ENCODE measurements around the gene A4GALT.

GRCh38 chr22:42685941-42686653 is 34.6 kb downstream of the A4GALT start:
- TF ChIP-seq CTCF (IDR thresholded peaks at IDR 0.05; ENCODE audit: poor library complexity), result no peak
- TF ChIP-seq EZH2 (IDR thresholded peaks at IDR 0.05; ENCODE audit: borderline replicate concordance), result no peak
- no peak for TF ChIP-seq EZH2phosphoT487 (IDR thresholded peaks at IDR 0.05; ENCODE audit: low read depth, severe bottlenecking, unreplicated experiment)

Measured in hepatocyte (in vitro differentiated cells).